GM19372 (cell line): ENCODE measurements around the gene HNRNPA0.

Source experiments
- ATAC-seq: cut with Tn5 transposase; IDR thresholded peaks from one replicate; pipeline ENCODE4 v1.9.1; 2021; ENCODE audit warnings: mild to moderate bottlenecking, low read depth, moderate library complexity; ENCODE audit not compliant: unreplicated experiment

The HNRNPA0 gene

GRCh38 chr5:137728048-137728447, 26.1 kb downstream of the HNRNPA0 start:
- no peak for ATAC-seq

- no peak for ATAC-seq
These were observed 26.5 kb downstream of the HNRNPA0 start for GRCh38 chr5:137727623-137728022.

- no peak for ATAC-seq
These were observed 29.9 kb downstream of the HNRNPA0 start for GRCh38 chr5:137724251-137724650.

GRCh38 chr5:137718611-137719010, 35.6 kb downstream of the HNRNPA0 start:
- ATAC-seq, result no peak

GRCh38 chr5:137716337-137716736, 37.8 kb downstream of the HNRNPA0 start:
- ATAC-seq, result no peak

GRCh38 chr5:137715456-137715855, 38.7 kb downstream of the HNRNPA0 start:
- ATAC-seq, result no peak

GRCh38 chr5:137714946-137715345, 39.2 kb downstream of the HNRNPA0 start:
- ATAC-seq, result no peak

GRCh38 chr5:137714494-137714893, 39.7 kb downstream of the HNRNPA0 start:
- ATAC-seq, result no peak

GRCh38 chr5:137712139-137712667, 42.0 kb downstream of the HNRNPA0 start:
- no peak for ATAC-seq

- ATAC-seq, result no peak
These were observed 44.1 kb downstream of the HNRNPA0 start for GRCh38 chr5:137710086-137710485.

GRCh38 chr5:137708796-137709559, 45.2 kb downstream of the HNRNPA0 start:
- no peak for ATAC-seq

- no peak for ATAC-seq
These were observed 46.1 kb downstream of the HNRNPA0 start for GRCh38 chr5:137708062-137708461.

- ATAC-seq, result no peak
These were observed 47.3 kb downstream of the HNRNPA0 start for GRCh38 chr5:137706841-137707240.

GRCh38 chr5:137705106-137705505, 49.1 kb downstream of the HNRNPA0 start:
- no peak for ATAC-seq

- ATAC-seq, result no peak
These were observed 50.6 kb downstream of the HNRNPA0 start for GRCh38 chr5:137703565-137703964.

GRCh38 chr5:137700282-137700680, 53.9 kb downstream of the HNRNPA0 start:
- ATAC-seq, result no peak

GRCh38 chr5:137699336-137700281, 54.6 kb downstream of the HNRNPA0 start:
- no peak for ATAC-seq

- ATAC-seq, result no peak
These were observed 57.7 kb downstream of the HNRNPA0 start for GRCh38 chr5:137696481-137696880.

GRCh38 chr5:137695651-137696428, 58.3 kb downstream of the HNRNPA0 start:
- ATAC-seq, result no peak
